Midbrain (tissue), 1 donor: Measurements from ENCODE around the gene PLPPR5.
"Not testable (repeated sequence)": the region's sequence is repeated elsewhere in the genome, so short reads cannot be mapped to it uniquely, and the experiment has no call there.

Experiments used
- DNase-seq: peaks from one replicate; lab custom pipeline; 2025; lab: John Stamatoyannopoulos, UW

Gene PLPPR5

GRCh38 chr1:99004861-99005442 is at the start of gene PLPPR5:
TSS of gene PLPPR5 (minus strand) at chr1:99004861. CDS start at chr1:99004671, 190 bp downstream.
- DNase-seq = no peak

GRCh38 chr1:99051611-99052283 is 47.1 kb upstream of the PLPPR5 start:
- DNase-seq = no peak

- DNase-seq = no peak
Observed at GRCh38 chr1:99049745-99050144, 45.1 kb upstream of the PLPPR5 start.

GRCh38 chr1:99036746-99037145 is 32.1 kb upstream of the PLPPR5 start:
- not testable (repeated sequence) for DNase-seq

GRCh38 chr1:99018313-99018712 is 13.7 kb upstream of the PLPPR5 start:
- no peak for DNase-seq

- no peak for DNase-seq
Observed at GRCh38 chr1:99017655-99018054, 13.0 kb upstream of the PLPPR5 start.

- no peak for DNase-seq
Observed at GRCh38 chr1:99010679-99011078, 6.0 kb upstream of the PLPPR5 start.

GRCh38 chr1:99007366-99007765 is 2.7 kb upstream of the PLPPR5 start:
- DNase-seq = no peak

GRCh38 chr1:99005537-99005942 is 879 bp upstream of the PLPPR5 start:
- DNase-seq = no peak

GRCh38 chr1:99004254-99004860 is 304 bp downstream of the PLPPR5 start:
- DNase-seq = no peak

- no peak for DNase-seq
Observed at GRCh38 chr1:99003581-99004253, 944 bp downstream of the PLPPR5 start.

GRCh38 chr1:98992844-98993243 is 11.8 kb downstream of the PLPPR5 start:
- no peak for DNase-seq

GRCh38 chr1:98991127-98992012 is 13.3 kb downstream of the PLPPR5 start:
- no peak for DNase-seq

- DNase-seq = no peak
Observed at GRCh38 chr1:98989556-98989907, 15.1 kb downstream of the PLPPR5 start.

- DNase-seq = no peak
Observed at GRCh38 chr1:98988904-98989555, 15.6 kb downstream of the PLPPR5 start.

- DNase-seq = no peak
Observed at GRCh38 chr1:98985687-98986086, 19.0 kb downstream of the PLPPR5 start.

GRCh38 chr1:98981917-98982513 is 22.6 kb downstream of the PLPPR5 start:
- no peak for DNase-seq

- no peak for DNase-seq
Observed at GRCh38 chr1:98979463-98979862, 25.2 kb downstream of the PLPPR5 start.

- DNase-seq = no peak
Observed at GRCh38 chr1:98975810-98976209, 28.9 kb downstream of the PLPPR5 start.

- peak; percentile 39 for DNase-seq
Observed at GRCh38 chr1:98975113-98975512, 29.5 kb downstream of the PLPPR5 start.
